Esophagus muscularis mucosa (tissue), 2 donors: ENCODE data around the gene ZWILCH.

Source experiments
- POLR2A ChIP-seq: fragments of 450-650 bp; IDR thresholded peaks from one replicate; pipeline ENCODE4 v1.6.1; 2017; ENCODE audit warnings: antibody characterized with exemption, moderate library complexity, mild to moderate bottlenecking, low read depth
- POLR2AphosphoS5 ChIP-seq, 2 donors: sonication (generic); formaldehyde crosslinking; IDR thresholded peaks; one replicate each; pipeline ENCODE4 v1.6.1; 2017; ENCODE audit warnings: antibody characterized with exemption in 2 of 2

DNA sequence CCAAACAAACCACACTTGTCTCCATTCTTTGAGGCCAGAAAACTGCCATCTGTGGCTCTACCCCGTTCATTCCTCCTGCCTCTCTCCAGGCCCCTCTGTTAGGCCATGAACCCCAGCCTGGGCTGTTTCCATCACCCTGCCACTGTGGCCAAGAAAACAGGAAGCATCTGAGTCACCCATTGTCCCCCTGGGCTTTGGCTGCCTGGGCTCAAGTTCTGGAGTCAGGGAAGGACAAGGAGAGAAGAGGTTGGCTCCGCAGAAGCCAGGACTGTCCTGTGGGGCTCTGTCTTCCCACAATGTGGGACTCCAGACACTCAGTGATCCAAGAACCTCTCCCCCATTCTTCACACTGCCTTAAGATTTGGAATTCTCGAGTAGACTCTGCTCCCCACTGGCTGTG lies 75.5 kb downstream of the ZWILCH start:
- TF ChIP-seq POLR2AphosphoS5 (IDR thresholded peaks at IDR 0.05) = no peak
- no peak for TF ChIP-seq POLR2A
